Ureter (tissue), 1 donor: ENCODE measurements around the gene CNIH4. TPM values are rescaled to one million over a fixed set of nuclear protein-coding genes. Genes with fewer than 3 reads are reported as not detected.
"Not testable (repeated sequence)": the region's sequence is repeated elsewhere in the genome, so short reads cannot be mapped to it uniquely, and the experiment has no call there.

Source experiments
- DNase-seq: peaks from one replicate; pipeline ENCODE4 v3.0.0-alpha.2; 2020; ENCODE audit warnings: low spot score
- total RNA-seq: library from RNA; stranded (reverse); gene quantifications from one replicate; pipeline ENCODE4 v1.2.4, GENCODE V29; 2023
- donor health status: DM: yes; HTN: yes; CAD: no.

Gene CNIH4
- total RNA-seq, 1 donor from 2014 or later = 53.8 TPM

DNA sequence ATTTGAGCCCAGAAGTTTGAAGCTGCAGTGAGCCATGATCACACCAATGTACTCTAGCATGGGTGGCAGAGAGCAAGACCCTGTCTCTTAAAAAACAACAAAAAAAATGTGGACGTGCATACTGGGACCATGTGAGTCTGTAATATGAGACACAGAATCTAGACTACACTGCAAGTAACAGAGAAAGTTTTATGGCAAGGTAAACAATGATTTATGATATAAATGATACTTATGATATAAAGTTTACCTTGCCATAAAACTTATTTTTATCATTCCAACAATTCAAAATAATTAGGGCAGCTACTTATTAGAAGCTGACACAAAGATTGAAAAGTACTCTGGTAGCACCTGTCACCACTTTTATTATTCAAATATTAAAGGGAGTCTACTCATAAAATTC, 43.2 kb downstream of the CNIH4 start:
- no peak for DNase-seq

DNA sequence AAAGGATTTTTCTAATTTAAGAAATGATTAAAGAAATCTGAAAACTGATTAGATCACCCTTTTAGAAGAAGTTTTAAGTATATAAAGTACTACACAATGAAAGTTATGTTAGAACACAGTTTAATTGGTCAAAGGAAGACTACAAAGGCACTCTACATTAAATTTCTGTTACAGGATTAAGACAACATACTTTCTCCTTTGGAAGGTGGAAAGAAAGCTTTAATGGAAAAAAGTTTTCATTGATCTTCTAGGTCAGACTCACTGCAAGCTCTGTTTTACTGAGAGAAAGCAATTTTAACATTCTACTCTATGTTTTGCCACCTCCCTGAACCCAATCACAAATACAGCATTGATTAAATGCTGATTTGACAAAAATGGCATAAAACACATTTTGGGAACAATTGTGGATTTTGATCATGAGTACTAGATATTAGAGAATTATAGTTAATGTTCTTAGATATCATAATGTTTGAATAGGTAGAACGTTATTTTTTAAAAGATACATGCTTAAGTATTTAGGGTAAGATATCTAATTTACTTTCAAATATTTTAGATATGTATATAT, 45.9 kb downstream of the CNIH4 start:
- no peak for DNase-seq

DNA sequence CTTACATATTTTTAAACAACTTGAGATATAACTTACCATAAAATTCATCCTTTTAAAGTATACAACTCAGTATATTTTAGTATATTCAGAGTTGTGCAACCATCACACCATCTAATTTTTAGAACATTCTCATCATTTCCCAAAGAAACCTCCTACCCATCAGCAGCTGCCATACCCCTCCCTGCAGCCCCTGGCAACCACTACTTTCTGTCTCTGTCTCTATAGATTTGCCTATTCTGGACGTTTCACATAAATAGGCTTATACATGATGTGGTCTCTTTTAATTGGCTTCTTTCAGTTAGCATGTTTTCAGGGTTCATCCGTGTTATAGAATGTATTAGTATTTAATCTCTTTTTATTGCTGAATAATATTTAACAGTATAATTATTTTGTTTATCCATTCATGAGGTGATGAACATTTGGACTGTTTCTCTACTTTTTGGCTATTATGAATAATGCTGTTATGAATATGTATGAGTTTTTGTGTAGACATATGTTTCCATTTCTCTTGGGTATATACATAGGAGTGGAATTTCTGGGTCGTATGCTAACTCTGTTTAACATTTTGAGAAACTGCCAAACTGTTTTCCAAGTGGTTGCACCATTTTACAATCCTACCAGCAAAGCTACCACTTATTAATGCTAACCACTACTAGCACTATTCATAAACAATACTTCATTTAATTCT, 48.4 kb downstream of the CNIH4 start:
- DNase-seq = no peak

DNA sequence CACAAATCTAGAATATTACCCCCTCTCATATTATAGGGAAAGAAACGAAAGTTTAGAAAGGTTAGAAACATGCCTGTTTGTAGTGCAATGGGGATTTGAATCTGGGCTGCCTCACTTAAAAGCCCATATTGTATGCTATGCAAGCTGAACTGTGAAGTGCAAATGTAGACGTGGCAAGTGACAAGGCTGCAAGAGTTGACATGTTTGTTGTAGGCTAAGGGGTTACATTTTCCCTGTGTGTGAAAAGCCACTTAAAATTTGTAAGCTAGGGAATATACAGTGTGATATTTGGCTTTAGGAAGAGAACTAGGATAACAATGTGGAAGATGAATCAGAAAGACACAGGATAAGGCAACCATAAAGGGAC, 48.9 kb downstream of the CNIH4 start:
- DNase-seq = no peak

DNA sequence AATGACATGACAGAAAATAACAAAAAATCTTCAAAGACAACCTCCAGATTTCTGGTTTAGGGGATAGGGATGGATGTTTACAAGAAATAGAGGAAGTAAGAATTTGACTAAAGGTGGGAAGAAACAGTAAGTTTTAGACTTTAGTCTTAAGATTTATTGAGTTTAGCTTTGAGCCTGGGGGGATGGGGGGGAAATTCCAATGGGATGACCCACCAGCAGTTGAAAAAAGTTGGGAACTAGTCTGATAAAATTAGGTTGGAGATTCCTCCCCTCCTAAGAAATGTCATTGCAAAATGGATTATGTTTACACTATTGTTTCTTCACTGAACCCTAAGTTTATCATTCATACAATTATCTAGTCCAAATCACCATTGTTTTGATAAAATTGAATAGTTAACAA, 49.5 kb downstream of the CNIH4 start:
- DNase-seq = no peak

DNA sequence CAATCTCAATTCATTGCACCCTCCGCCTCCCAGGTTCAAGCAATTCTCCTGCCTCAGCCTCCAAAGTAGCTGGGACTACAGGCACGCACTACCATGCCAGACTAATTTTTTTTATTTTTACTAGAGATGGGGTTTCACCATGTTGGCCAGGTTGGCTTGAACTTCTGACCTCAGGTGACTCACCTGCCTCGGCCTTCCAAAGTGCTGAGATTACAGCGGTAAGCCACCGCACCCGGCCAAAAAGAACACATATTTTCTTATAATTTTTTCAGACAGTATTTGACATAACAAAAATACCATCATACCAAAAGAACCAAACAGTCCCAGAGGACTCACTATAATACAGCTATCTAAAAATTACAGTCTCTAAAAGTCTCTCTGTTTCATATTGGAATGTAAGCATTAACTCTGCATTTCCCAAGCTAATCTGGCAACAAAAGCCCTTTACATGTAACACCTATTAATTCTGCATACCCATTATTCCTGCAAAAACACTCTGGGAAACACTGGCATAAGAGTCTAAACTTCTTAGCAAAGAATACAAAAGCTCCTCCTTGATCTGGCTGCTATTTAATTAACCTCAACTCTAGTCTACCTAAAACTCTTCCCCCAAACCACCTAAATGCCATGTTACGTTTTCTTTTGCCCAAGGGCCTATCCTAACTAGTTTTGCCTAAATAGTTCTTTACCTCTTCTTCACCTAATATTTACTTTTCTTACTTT, 51.1 kb downstream of the CNIH4 start:
- DNase-seq = no peak

DNA sequence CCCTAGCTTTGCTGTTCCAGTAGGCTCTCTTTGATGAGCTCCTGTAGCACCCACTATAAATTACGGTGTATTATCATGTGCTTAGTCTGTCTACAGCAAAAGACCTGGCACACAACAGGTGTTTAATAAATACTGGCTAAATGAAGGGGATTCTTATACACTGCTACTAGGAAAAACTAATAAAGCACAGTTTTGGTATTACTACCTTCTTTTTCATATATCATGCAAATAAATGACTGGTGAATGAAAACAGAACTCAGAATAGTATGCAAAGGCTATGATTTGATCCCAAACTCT, 51.6 kb downstream of the CNIH4 start:
- DNase-seq = no peak

DNA sequence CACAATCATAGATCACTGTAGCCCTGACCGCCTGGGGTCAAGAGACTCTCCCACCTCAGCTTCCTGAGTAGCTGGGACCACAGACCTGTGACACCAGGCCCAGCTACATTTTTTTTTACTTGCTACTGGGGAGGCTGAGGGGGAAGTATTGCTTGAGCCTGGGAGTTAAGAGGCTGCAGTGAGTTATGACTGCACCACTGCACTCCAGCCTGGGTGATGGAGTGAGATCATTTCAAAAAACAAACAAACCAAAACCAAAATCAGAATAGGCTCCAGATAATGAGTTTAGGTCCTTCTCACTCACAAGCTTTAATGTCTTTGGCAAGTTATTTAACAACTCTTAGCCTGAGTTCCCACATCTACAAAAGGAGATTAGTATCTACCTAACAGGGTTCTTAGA, 55.1 kb downstream of the CNIH4 start:
- DNase-seq = no peak

DNA sequence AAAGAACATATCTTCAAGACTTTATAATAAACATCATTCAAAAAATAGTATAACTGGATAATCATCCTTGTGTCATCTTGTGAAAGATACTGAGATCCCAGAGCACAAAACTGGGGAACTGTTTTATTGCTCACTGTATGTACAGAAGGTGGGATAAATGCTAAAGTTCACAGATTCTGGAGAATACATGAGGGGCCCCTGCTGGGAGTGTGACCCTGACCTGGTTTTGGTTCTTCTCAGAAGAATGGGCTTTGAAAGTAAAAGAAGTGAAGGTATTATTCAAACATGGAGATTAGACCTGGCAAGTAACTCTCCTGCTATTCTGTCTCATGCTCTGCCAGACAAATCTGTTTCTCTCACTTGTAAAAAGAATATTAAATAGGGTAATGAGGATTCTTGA, 63.4 kb downstream of the CNIH4 start:
- no peak for DNase-seq

DNA sequence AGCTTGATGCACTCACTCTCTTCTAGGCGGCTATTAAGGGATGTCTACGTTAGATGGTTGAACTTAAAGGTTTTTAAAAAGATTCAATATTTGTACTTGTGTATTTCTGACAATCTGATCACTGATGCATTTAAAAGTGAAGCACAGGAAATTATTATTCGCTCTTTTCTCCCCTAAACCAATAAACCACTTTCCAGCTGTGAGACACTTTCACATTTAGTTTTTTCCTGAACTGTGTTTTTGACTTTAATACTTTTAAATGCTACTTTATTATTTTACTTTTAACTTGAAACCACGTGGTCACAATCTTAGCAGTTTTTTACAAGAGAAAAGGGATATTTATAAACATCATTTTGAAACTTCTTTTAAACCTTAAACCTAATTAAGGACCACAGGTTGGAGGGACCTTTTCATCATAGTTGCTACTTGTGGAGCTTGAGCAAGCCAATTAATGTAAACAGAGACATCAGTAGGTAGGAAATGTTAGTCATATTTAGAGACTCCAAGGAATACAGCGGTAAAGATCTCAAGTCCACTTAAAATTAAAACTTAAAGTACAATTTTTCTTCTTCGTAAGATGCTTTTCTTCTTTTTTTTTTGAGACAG, 68.7 kb downstream of the CNIH4 start:
- DNase-seq = no peak

DNA sequence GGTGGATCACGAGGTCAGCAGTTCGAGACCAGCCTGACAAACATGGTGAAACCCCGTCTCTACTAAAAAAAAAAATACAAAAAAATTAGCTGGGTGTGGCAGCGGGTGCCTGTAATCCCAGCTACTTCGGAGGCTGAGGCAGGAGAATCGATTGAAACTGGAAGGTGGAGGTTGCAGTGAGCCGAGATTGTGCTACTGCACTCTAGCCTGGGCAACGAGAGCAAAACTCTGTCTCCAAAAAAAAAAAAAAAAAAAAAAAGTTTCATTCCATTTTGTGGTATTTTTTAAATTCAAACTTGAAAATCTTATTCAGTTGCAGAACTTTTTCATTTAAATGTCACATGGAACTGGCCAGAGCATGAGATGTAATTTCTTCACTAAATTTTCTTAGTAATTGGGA, 70.2 kb downstream of the CNIH4 start:
- not testable (repeated sequence) for DNase-seq

DNA sequence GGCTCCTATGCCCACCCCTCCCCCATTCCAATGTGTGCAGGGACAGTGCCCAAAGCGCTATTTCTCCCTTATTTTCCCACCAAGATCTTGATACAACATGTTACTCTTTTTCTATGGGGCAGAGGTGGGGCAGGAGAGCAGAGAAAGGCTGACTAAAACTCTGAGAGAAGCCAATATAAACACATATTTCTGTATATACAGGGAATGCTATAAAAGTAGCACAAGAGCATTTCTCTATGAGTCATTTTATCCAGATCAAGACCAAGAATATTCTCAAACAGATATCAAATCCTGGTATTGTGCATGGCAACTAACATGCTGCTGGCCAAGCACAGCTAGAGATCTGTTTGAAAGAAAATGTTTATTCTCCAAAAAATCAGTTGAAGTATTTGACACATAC, 70.7 kb downstream of the CNIH4 start:
- no peak for DNase-seq

DNA sequence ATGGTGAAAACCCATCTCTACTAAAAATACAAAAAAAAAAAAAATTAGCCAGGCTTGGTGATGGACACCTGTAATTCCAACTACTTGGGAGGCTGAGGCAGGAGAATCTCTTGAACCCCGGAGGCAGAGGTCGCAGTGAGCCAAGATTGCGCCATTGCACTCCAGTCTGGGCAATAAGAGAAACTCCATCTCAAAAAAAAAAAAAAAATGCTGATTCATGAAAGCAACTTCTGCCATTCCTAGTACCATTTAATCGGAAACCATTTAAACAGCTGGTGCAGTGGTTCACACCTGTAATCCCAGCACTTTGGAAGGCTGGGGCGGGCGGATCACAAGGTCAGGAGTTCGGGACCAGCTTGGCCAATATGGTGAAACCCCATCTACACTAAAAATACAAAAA, 72.0 kb downstream of the CNIH4 start:
- not testable (repeated sequence) for DNase-seq

Other genes with a start within 250 kb of the CNIH4 start
- gene FBXO28, start 242.8 kb upstream of the CNIH4 start, total RNA-seq = 31.8 TPM
- 30.9 TPM for gene DEGS1, start 173.6 kb upstream of the CNIH4 start, total RNA-seq
- gene NVL, start 26.7 kb upstream of the CNIH4 start, total RNA-seq = 35.7 TPM
- 79.5 TPM for gene WDR26, start 77.9 kb downstream of the CNIH4 start, total RNA-seq